Bone marrow (tissue), 2 donors: Measurements from ENCODE around the gene DXO.
A peak's percentile ranks its signal among the peaks of the same experiment; 100 is the strongest.
"Not testable (repeated sequence)": the region's sequence is repeated elsewhere in the genome, so short reads cannot be mapped to it uniquely, and the experiment has no call there.

Experiments
- DNase-seq, 2 donors: peaks; one replicate each; lab custom pipeline; 2025; lab: John Stamatoyannopoulos, UW

DXO gene

GRCh38 chr6:31958741-31959739, 12.9 kb downstream of the DXO start, which contains the start of the genes NELFE and SKIC2:
NELFE (minus strand) TSS chr6:31958971; CDS start chr6:31958446, 525 bp downstream.
SKIC2 (plus strand) TSS chr6:31959175; CDS start chr6:31959193, 18 bp downstream.
- DNase-seq, result peak; percentile 91 to 97

- DNase-seq, result no peak
These were observed 13.6 kb downstream of the DXO start for GRCh38 chr6:31958412-31958740.

- DNase-seq, result no peak
These were observed 15.1 kb downstream of the DXO start for GRCh38 chr6:31956796-31957195.

- no peak for DNase-seq
These were observed 17.4 kb downstream of the DXO start for GRCh38 chr6:31954511-31954910.

- DNase-seq, result no peak
These were observed 19.0 kb downstream of the DXO start for GRCh38 chr6:31952890-31953289.

- DNase-seq, result peak in 1 of 2 donors; percentile 12
These were observed 19.7 kb downstream of the DXO start for GRCh38 chr6:31952140-31952805.

- no peak for DNase-seq
These were observed 21.9 kb downstream of the DXO start for GRCh38 chr6:31949926-31950548.

GRCh38 chr6:31948753-31949413, 23.1 kb downstream of the DXO start:
- DNase-seq, result no peak

GRCh38 chr6:31948306-31948705, 23.6 kb downstream of the DXO start:
- no peak for DNase-seq

- DNase-seq, result no peak
These were observed 24.1 kb downstream of the DXO start for GRCh38 chr6:31947864-31948263.

- no peak for DNase-seq
These were observed 24.8 kb downstream of the DXO start for GRCh38 chr6:31947070-31947675.

- no peak for DNase-seq
These were observed 25.5 kb downstream of the DXO start for GRCh38 chr6:31946370-31946885.

GRCh38 chr6:31945507-31946369, 26.2 kb downstream of the DXO start, which contains the start of gene CFB:
CFB (plus strand) TSS chr6:31946095; CDS start chr6:31946222, 127 bp downstream.
- no peak for DNase-seq

GRCh38 chr6:31945154-31945506, 26.8 kb downstream of the DXO start:
- no peak for DNase-seq

- no peak for DNase-seq
These were observed 28.2 kb downstream of the DXO start for GRCh38 chr6:31943742-31944141.

- no peak for DNase-seq
These were observed 31.7 kb downstream of the DXO start for GRCh38 chr6:31940256-31940664.

- no peak for DNase-seq
These were observed 36.1 kb downstream of the DXO start for GRCh38 chr6:31935823-31936222.

GRCh38 chr6:31935021-31935420, 36.9 kb downstream of the DXO start:
- DNase-seq, result no peak

GRCh38 chr6:31933537-31933936, 38.4 kb downstream of the DXO start:
- no peak for DNase-seq

GRCh38 chr6:31932137-31932536, 39.8 kb downstream of the DXO start:
- DNase-seq, result not testable (repeated sequence)
